Spleen (tissue), 11 donors: ENCODE results near the gene UBE2D2. TPM values are rescaled to one million over a fixed set of nuclear protein-coding genes. Genes with fewer than 3 reads are reported as not detected.

Source experiments
- DNase-seq: peaks from one replicate; pipeline ENCODE4 v3.0.0-alpha.2; 2020
- H3K27ac ChIP-seq, 8 donors: fragments of 200-600 bp; sonication (generic) in 7 of 8; 1 replicate in 4 of 8; 2 replicates in 4 of 8; pipeline versions ENCODE4 v1.5.0 to v1.8.0; 2016 to 2021; ENCODE audit warnings: inconsistent platforms in 4 of 8, mild to moderate bottlenecking in 4 of 8, moderate library complexity in 1 of 8
- H3K27me3 ChIP-seq, 7 donors: fragments of 200-600 bp; sonication (generic) in 6 of 7; replicated peaks in 1 of 7; 1 replicate in 4 of 7; 2 replicates in 3 of 7; pipeline versions ENCODE4 v1.5.0 to v1.8.0; 2016 to 2021; ENCODE audit warnings: inconsistent platforms in 3 of 7, mild to moderate bottlenecking in 1 of 7
- H3K36me3 ChIP-seq, 6 donors: fragments of 200-600 bp; sonication (generic) in 5 of 6; 1 replicate in 4 of 6; 2 replicates in 2 of 6; pipeline versions ENCODE4 v1.5.0 to v1.8.0; 2016 to 2021; ENCODE audit warnings: inconsistent platforms in 2 of 6
- H3K4me1 ChIP-seq, 6 donors: fragments of 200-600 bp; sonication (generic) in 5 of 6; 1 replicate in 3 of 6; 2 replicates in 3 of 6; pipeline versions ENCODE4 v1.5.0 to v1.8.0; 2016 to 2021; ENCODE audit warnings: inconsistent platforms in 3 of 6
- H3K4me3 ChIP-seq, 8 donors: fragments of 200-600 bp; sonication (generic) in 7 of 8; 1 replicate in 4 of 8; 2 replicates in 4 of 8; pipeline versions ENCODE4 v1.5.0 to v1.8.0; 2016 to 2021; ENCODE audit warnings: inconsistent platforms in 4 of 8, mild to moderate bottlenecking in 4 of 8, moderate library complexity in 2 of 8
- H3K9me3 ChIP-seq, 8 donors: fragments of 200-600 bp; sonication (generic) in 7 of 8; 1 replicate in 4 of 8; 2 replicates in 4 of 8; pipeline versions ENCODE4 v1.5.0 to v1.8.0; 2016 to 2021; ENCODE audit warnings: inconsistent platforms in 4 of 8
- CTCF ChIP-seq, 11 experiments: fragments of 200-600 bp in 7 of 11; fragments of 450-650 bp in 4 of 11; sonication (generic) in 4 of 11; IDR thresholded peaks in 8 of 11; conservative IDR thresholded peaks in 3 of 11; 1 replicate in 7 of 11; 2 replicates in 4 of 11; pipeline versions ENCODE4 v1.4.0 to v1.8.0; 2016 to 2021; ENCODE audit warnings: antibody characterized with exemption in 11 of 11, inconsistent platforms in 4 of 11, mild to moderate bottlenecking in 1 of 11
- POLR2A ChIP-seq, 3 donors: fragments of 450-650 bp; IDR thresholded peaks; one replicate each; pipeline ENCODE4 v1.5.1; 2017; ENCODE audit warnings: antibody characterized with exemption in 3 of 3, mild to moderate bottlenecking in 1 of 3
- POLR2AphosphoS5 ChIP-seq, 3 donors: sonication (generic); formaldehyde crosslinking; IDR thresholded peaks; one replicate each; pipeline ENCODE4 v1.5.1; 2017; ENCODE audit warnings: antibody characterized with exemption in 3 of 3
- WGBS, 5 donors: extraction: QIAGEN DNeasy Blood & Tissue Kit in 3 of 5; methylation state at CpG; one replicate each; pipeline versions ENCODE4 v1.1.5 to v1.1.7; 2013 to 2018; 5-methylcytosine and 5-hydroxymethylcytosine counted together
- intact Hi-C: fragments of 100-400 bp; cut with DNase I; formaldehyde crosslinking; loops from one replicate; pipeline ENCODE4 v1.15.0; 2023; ENCODE audit warnings: low total_unique reads
- polyA plus RNA-seq, 3 donors: library from polyadenylated mRNA; stranded (reverse); fragments of 200-250 nt; gene quantifications; one replicate each; pipeline ENCODE4 v1.2.1, GENCODE V29; 2013
- total RNA-seq, 7 donors: library from RNA; depleted of rRNA in 3 of 7; stranded (reverse); fragments of >200 nt in 3 of 7; fragmentation: NEBNext Ultra II Directional in 4 of 7; extraction: Animal tissue kit (Norgen Biotek cat#: 25700) in 4 of 7; gene quantifications; one replicate each; pipeline versions ENCODE4 v1.1.0 to v1.2.1, GENCODE V29; 2016 to 2021
- donor health status: healthy with polysubstance abuse.
- donor health status: DM: no; HTN: no; CAD: no; lungs with moderate emphysema.
- donor health status: DM: no; HTN: no; CAD: no.
- donor health status: Bipolar disorder and iron deficiency.
- donor health status: healthy.
- donor health status: DM: no; HTN: no; CAD: no.
- donor health status: DM: yes; HTN: yes; CAD: no.

The UBE2D2 gene
- total and polyA plus RNA-seq, 10 donors = 64.3 to 132 (median 98.2) TPM

- no peaks in the 10 kb centered on the region for H3K9me3 ChIP-seq
- peak; percentile 93 for DNase-seq
- H3K4me1 ChIP-seq = peaks cover 63 to 100% (median 94%) of the 10 kb centered on the region in 6 donors
- intact Hi-C loops = no loop called here
- H3K27me3 ChIP-seq = peaks cover 0 to 48% (median 6%) of the 10 kb centered on the region in 7 donors
- WGBS, 5 donors = 2 to 5% (median 3%) methylated on average over 23 of the region's 23 CpGs
- TF ChIP-seq POLR2AphosphoS5 (IDR thresholded peaks at IDR 0.05) (peak in 1 of 3 donors; percentile 27), POLR2A (IDR thresholded peaks at IDR 0.05) (no peak), CTCF (IDR thresholded peaks at IDR 0.05 in 8 of 11, conservative IDR thresholded peaks at IDR 0.05 in 3 of 11) (no peak)
- H3K4me3 ChIP-seq = peak overlapping the region in 7 of 8 donors; percentile 63 to 98 (median 96)
- peak overlapping the region; percentile 87 to 95 (median 92) for H3K27ac ChIP-seq
- no peaks in the 10 kb centered on the region for H3K36me3 ChIP-seq
Observed at GRCh38 chr5:139651853-139652787, 91.0 kb downstream of the UBE2D2 start.

- H3K9me3 ChIP-seq = no peaks in the 10 kb centered on the region
- TF ChIP-seq POLR2A (IDR thresholded peaks at IDR 0.05) = no peak
- peak in 1 of 3 donors; percentile 7 for TF ChIP-seq POLR2AphosphoS5 (IDR thresholded peaks at IDR 0.05)
- TF ChIP-seq CTCF (IDR thresholded peaks at IDR 0.05 in 8 of 11, conservative IDR thresholded peaks at IDR 0.05 in 3 of 11) = peak in 1 of 11 experiments; percentile 16
Observed at GRCh38 chr5:139652788-139653241, 91.7 kb downstream of the UBE2D2 start.

GRCh38 chr5:139653616-139654015, 92.5 kb downstream of the UBE2D2 start:
- WGBS, 5 donors = 21 to 40% (median 35%) methylated on average over 4 to 5 of the region's 5 CpGs
- H3K27ac ChIP-seq = peak overlapping the region; percentile 27 to 95 (median 92)

More at GRCh38 chr5:139652788-139653241, 91.7 kb downstream of the UBE2D2 start:
- Histone ChIP-seq H3K36me3 (no peaks in the 10 kb centered on the region), H3K4me3 (peak overlapping the region in 6 of 8 donors; percentile 10 to 98 (median 58)), H3K4me1 (peaks cover 63 to 100% (median 94%) of the 10 kb centered on the region in 6 donors), H3K27ac (peak overlapping the region; percentile 27 to 95 (median 92)), H3K27me3 (peaks cover 0 to 41% (median 6%) of the 10 kb centered on the region in 7 donors)
- DNase-seq = no peak
- intact Hi-C loops = no loop called here
- WGBS, 5 donors = 12 to 43% (median 31%) methylated on average over 5 of the region's 5 CpGs

More at GRCh38 chr5:139653616-139654015, 92.5 kb downstream of the UBE2D2 start:
- Histone ChIP-seq H3K4me1 (peaks cover 70 to 100% (median 98%) of the 10 kb centered on the region in 6 donors), H3K4me3 (peak overlapping the region in 5 of 8 donors; percentile 10 to 98 (median 25)), H3K9me3 (no peaks in the 10 kb centered on the region), H3K27me3 (peaks cover 0 to 33% (median 6%) of the 10 kb centered on the region in 7 donors), H3K36me3 (no peaks in the 10 kb centered on the region)
- no peak for TF ChIP-seq POLR2A (IDR thresholded peaks at IDR 0.05)
- no peak for TF ChIP-seq CTCF (IDR thresholded peaks at IDR 0.05 in 8 of 11, conservative IDR thresholded peaks at IDR 0.05 in 3 of 11)
- DNase-seq = no peak
- intact Hi-C loops = no loop called here
